Hepatocyte (in vitro differentiated cells): ENCODE data around the gene TFDP2.

Experiments
- CTCF ChIP-seq: fragments of 200-600 bp; sonication (generic); IDR thresholded peaks from 2 replicates; pipeline ENCODE4 v1.5.1; 2016; ENCODE audit warnings: antibody characterized with exemption, mild to moderate bottlenecking; ENCODE audit not compliant: poor library complexity
- EZH2 ChIP-seq: fragments of 200-600 bp; sonication (generic); IDR thresholded peaks from 2 replicates; pipeline ENCODE4 v1.6.1; 2016; ENCODE audit warnings: antibody characterized with exemption, mild to moderate bottlenecking, borderline replicate concordance

GRCh38 chr3:142000325-142000870 is 148.9 kb downstream of the TFDP2 start:
- TF ChIP-seq CTCF = no peak
- TF ChIP-seq EZH2 = no peak
